Lower leg skin (tissue), 3 donors: ENCODE data around the gene EPS8L3.

Experiments used
- CTCF ChIP-seq, 3 donors: fragments of 450-650 bp; IDR thresholded peaks; one replicate each; pipeline ENCODE4 v1.5.1; 2016; ENCODE audit warnings: antibody characterized with exemption in 3 of 3, mild to moderate bottlenecking in 3 of 3, moderate library complexity in 2 of 3
- POLR2A ChIP-seq, 2 donors: fragments of 450-650 bp; IDR thresholded peaks; one replicate each; pipeline ENCODE4 v1.6.1; 2016 to 2017; ENCODE audit warnings: antibody characterized with exemption in 2 of 2, mild to moderate bottlenecking in 1 of 2, moderate library complexity in 1 of 2

DNA sequence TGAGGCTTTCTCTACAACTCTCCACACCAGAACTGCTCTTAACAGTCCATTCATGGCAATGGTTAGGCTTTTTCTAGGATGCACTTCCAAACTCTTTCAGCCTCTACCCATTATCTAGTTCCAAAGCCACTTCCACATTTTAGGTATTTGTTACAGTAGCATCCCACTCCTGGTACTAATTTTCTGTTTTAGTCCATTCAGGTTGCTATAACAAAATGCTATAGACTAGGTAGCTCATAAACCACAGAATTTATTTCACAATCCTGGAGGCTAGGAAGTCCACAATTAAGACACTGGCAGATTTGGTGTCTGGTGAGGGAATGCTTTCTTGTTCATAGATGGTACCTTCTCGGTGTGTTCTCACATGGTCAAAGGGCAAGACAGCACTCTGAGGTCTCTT lies 17.3 kb upstream of the EPS8L3 start:
- TF ChIP-seq CTCF (IDR thresholded peaks at IDR 0.05): no peak
- TF ChIP-seq POLR2A (IDR thresholded peaks at IDR 0.05): no peak
